HCT116 (cell line): Measurements from ENCODE around the gene CXCL9.

Experiments used
- CEBPB ChIP-seq: IDR thresholded peaks from 2 replicates; pipeline ENCODE4 v1.6.1; 2012; ENCODE audit warnings: low read depth
- EGR1 ChIP-seq: IDR thresholded peaks from 2 replicates; pipeline ENCODE4 v1.6.1; 2012; ENCODE audit warnings: low read depth
- EZH2 ChIP-seq: fragments of 200-600 bp; sonication (generic); IDR thresholded peaks from 2 replicates; pipeline ENCODE4 v1.6.1; 2017; ENCODE audit warnings: antibody characterized with exemption, mixed run types
- FOSL1 ChIP-seq: IDR thresholded peaks from 2 replicates; pipeline ENCODE4 v1.6.1; 2012; ENCODE audit warnings: low read depth
- JUND ChIP-seq: IDR thresholded peaks from 2 replicates; pipeline ENCODE4 v1.6.1; 2012
- POLR2A ChIP-seq: IDR thresholded peaks from 2 replicates; pipeline ENCODE4 v1.7.0; 2011; ENCODE audit warnings: borderline replicate concordance; ENCODE audit not compliant: insufficient read depth, insufficient read length; ENCODE audit errors: extremely low read depth
- POLR2AphosphoS5 ChIP-seq: IDR thresholded peaks from 2 replicates; pipeline ENCODE4 v1.6.1; 2011; ENCODE audit warnings: mild to moderate bottlenecking, low read depth, low read length, moderate library complexity
- RAD21 ChIP-seq: IDR thresholded peaks from 2 replicates; pipeline ENCODE4 v1.6.1; 2012; ENCODE audit warnings: low read depth, mild to moderate bottlenecking
- SIN3A ChIP-seq: IDR thresholded peaks from 2 replicates; pipeline ENCODE4 v1.6.1; 2012; ENCODE audit warnings: low read depth
- SRF ChIP-seq: IDR thresholded peaks from 2 replicates; pipeline ENCODE4 v1.6.1; 2012; ENCODE audit warnings: low read depth
- ZNF274 ChIP-seq: fragments of 200-500 bp; sonication (Bioruptor generic); IDR thresholded peaks from 2 replicates; pipeline ENCODE4 v1.6.1; 2014; ENCODE audit warnings: mild to moderate bottlenecking, low read depth, low read length, inconsistent platforms
- TF ChIP-seq, protein P1 (sequence below), 3 experiments: fragments of 200-600 bp in 1 of 3; sonication (generic) in 1 of 3; IDR thresholded peaks in 2 of 3; conservative IDR thresholded peaks in 1 of 3; 2 replicates each; pipeline ENCODE4 v1.5.1; 2012 to 2017; ENCODE audit warnings: low read depth in 2 of 3, low read length in 2 of 3, antibody characterized with exemption in 1 of 3, borderline replicate concordance in 1 of 3, control low read depth in 1 of 3, mild to moderate bottlenecking in 1 of 3, mixed read lengths in 1 of 3, mixed run types in 1 of 3, moderate library complexity in 1 of 3; ENCODE audit not compliant: insufficient read depth in 1 of 3
- TF ChIP-seq, protein P2 (sequence below): IDR thresholded peaks from 2 replicates; pipeline ENCODE4 v1.6.1; 2011; ENCODE audit warnings: mild to moderate bottlenecking, low read length, moderate library complexity; ENCODE audit not compliant: insufficient replicate concordance; ENCODE audit errors: extremely low read depth
- TF ChIP-seq, protein P3 (sequence below): IDR thresholded peaks from 2 replicates; pipeline ENCODE4 v1.6.1; 2012

DNA sequence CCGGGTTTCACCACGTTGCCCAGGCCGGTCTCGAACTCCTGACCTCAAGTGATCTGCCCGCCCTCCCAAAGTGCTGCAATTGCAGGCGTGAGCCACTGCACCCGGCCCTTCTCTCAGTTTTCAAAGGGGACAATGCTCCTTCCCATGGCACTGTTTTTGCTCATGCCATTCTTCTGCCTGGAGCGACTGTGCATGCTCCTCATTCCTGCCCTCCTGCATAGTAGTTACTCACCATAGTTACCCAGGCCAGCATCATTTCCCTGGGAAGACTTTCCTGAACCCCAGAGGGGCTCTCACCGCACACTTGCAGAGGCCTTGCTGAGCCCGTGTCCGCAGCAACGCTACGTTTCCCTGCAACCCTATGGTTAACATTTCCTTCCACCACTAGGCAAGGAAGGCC lies 3.3 kb upstream of the CXCL9 start:
- TF ChIP-seq, protein P1, sequence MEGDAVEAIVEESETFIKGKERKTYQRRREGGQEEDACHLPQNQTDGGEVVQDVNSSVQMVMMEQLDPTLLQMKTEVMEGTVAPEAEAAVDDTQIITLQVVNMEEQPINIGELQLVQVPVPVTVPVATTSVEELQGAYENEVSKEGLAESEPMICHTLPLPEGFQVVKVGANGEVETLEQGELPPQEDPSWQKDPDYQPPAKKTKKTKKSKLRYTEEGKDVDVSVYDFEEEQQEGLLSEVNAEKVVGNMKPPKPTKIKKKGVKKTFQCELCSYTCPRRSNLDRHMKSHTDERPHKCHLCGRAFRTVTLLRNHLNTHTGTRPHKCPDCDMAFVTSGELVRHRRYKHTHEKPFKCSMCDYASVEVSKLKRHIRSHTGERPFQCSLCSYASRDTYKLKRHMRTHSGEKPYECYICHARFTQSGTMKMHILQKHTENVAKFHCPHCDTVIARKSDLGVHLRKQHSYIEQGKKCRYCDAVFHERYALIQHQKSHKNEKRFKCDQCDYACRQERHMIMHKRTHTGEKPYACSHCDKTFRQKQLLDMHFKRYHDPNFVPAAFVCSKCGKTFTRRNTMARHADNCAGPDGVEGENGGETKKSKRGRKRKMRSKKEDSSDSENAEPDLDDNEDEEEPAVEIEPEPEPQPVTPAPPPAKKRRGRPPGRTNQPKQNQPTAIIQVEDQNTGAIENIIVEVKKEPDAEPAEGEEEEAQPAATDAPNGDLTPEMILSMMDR (IDR thresholded peaks at IDR 0.05 in 2 of 3, conservative IDR thresholded peaks at IDR 0.05 in 1 of 3; ENCODE audit: borderline replicate concordance in 1 of 3, insufficient read depth in 1 of 3, low read depth in 2 of 3, low read length in 2 of 3): no peak
- no peak for TF ChIP-seq POLR2A
- no peak for TF ChIP-seq POLR2AphosphoS5
- no peak for TF ChIP-seq SRF
- TF ChIP-seq FOSL1: no peak
- TF ChIP-seq RAD21: no peak
- TF ChIP-seq, protein P2, sequence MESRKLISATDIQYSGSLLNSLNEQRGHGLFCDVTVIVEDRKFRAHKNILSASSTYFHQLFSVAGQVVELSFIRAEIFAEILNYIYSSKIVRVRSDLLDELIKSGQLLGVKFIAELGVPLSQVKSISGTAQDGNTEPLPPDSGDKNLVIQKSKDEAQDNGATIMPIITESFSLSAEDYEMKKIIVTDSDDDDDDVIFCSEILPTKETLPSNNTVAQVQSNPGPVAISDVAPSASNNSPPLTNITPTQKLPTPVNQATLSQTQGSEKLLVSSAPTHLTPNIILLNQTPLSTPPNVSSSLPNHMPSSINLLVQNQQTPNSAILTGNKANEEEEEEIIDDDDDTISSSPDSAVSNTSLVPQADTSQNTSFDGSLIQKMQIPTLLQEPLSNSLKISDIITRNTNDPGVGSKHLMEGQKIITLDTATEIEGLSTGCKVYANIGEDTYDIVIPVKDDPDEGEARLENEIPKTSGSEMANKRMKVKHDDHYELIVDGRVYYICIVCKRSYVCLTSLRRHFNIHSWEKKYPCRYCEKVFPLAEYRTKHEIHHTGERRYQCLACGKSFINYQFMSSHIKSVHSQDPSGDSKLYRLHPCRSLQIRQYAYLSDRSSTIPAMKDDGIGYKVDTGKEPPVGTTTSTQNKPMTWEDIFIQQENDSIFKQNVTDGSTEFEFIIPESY: no peak
- no peak for TF ChIP-seq EGR1
- TF ChIP-seq JUND: no peak
- no peak for TF ChIP-seq ZNF274
- no peak for TF ChIP-seq CEBPB
- TF ChIP-seq, protein P3, sequence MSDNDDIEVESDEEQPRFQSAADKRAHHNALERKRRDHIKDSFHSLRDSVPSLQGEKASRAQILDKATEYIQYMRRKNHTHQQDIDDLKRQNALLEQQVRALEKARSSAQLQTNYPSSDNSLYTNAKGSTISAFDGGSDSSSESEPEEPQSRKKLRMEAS: no peak
- TF ChIP-seq SIN3A: no peak
- TF ChIP-seq EZH2: no peak
